GM18507 (cell line): ENCODE measurements around the gene AGPAT3.
A peak's percentile ranks its signal among the peaks of the same experiment; 100 is the strongest.

ENCODE experiments used
- DNase-seq: peaks from one replicate; pipeline ENCODE4 v3.0.0; 2011; ENCODE audit warnings: low read depth; ENCODE audit not compliant: insufficient read length; ENCODE audit errors: extremely low spot score
- FAIRE-seq: peaks from 2 replicates; lab custom pipeline; 2011; peaks lifted over from hg19 to GRCh38; lab: Jason Lieb, UNC

AGPAT3 gene

GRCh38 chr21:43929217-43929971 is 64.4 kb downstream of the AGPAT3 start:
- DNase-seq (no peak), FAIRE-seq (no peak)

- no peak for DNase-seq
- no peak for FAIRE-seq
These were observed 65.2 kb downstream of the AGPAT3 start for GRCh38 chr21:43930074-43930847.

GRCh38 chr21:43930848-43931375 is 65.9 kb downstream of the AGPAT3 start:
- FAIRE-seq, result no peak
- no peak for DNase-seq

GRCh38 chr21:43931489-43931888 is 66.5 kb downstream of the AGPAT3 start:
- no peak for DNase-seq
- FAIRE-seq, result no peak

GRCh38 chr21:43932005-43932404 is 67.0 kb downstream of the AGPAT3 start:
- FAIRE-seq, result no peak
- no peak for DNase-seq

GRCh38 chr21:43933199-43933598 is 68.2 kb downstream of the AGPAT3 start:
- FAIRE-seq (no peak), DNase-seq (no peak)

GRCh38 chr21:43933680-43934079 is 68.7 kb downstream of the AGPAT3 start:
- no peak for DNase-seq
- FAIRE-seq, result no peak

- FAIRE-seq (no peak), DNase-seq (no peak)
These were observed 69.1 kb downstream of the AGPAT3 start for GRCh38 chr21:43934116-43934515.

- no peak for DNase-seq
- no peak for FAIRE-seq
These were observed 70.0 kb downstream of the AGPAT3 start for GRCh38 chr21:43934716-43935705.

- FAIRE-seq (no peak), DNase-seq (no peak)
These were observed 70.7 kb downstream of the AGPAT3 start for GRCh38 chr21:43935711-43936110.

GRCh38 chr21:43936247-43936967 is 71.4 kb downstream of the AGPAT3 start:
- no peak for DNase-seq
- no peak for FAIRE-seq

- FAIRE-seq, result no peak
- no peak for DNase-seq
These were observed 72.2 kb downstream of the AGPAT3 start for GRCh38 chr21:43937051-43937832.

- FAIRE-seq (peak; percentile 91), DNase-seq (peak; percentile 38)
These were observed 72.9 kb downstream of the AGPAT3 start for GRCh38 chr21:43937891-43938309.

- DNase-seq, result peak; percentile 85
- FAIRE-seq, result peak; percentile 95
These were observed 73.9 kb downstream of the AGPAT3 start for GRCh38 chr21:43938751-43939442.

- no peak for DNase-seq
- no peak for FAIRE-seq
These were observed 74.7 kb downstream of the AGPAT3 start for GRCh38 chr21:43939443-43940328.

- DNase-seq (no peak), FAIRE-seq (no peak)
These were observed 75.5 kb downstream of the AGPAT3 start for GRCh38 chr21:43940329-43941050.
